EH (cell line): Measurements from ENCODE around the gene SBNO2.

ENCODE experiments used
- DNase-seq: peaks from one replicate; pipeline ENCODE4 v3.0.0-alpha.2; 2015; ENCODE audit warnings: low read depth

SBNO2 gene

DNA sequence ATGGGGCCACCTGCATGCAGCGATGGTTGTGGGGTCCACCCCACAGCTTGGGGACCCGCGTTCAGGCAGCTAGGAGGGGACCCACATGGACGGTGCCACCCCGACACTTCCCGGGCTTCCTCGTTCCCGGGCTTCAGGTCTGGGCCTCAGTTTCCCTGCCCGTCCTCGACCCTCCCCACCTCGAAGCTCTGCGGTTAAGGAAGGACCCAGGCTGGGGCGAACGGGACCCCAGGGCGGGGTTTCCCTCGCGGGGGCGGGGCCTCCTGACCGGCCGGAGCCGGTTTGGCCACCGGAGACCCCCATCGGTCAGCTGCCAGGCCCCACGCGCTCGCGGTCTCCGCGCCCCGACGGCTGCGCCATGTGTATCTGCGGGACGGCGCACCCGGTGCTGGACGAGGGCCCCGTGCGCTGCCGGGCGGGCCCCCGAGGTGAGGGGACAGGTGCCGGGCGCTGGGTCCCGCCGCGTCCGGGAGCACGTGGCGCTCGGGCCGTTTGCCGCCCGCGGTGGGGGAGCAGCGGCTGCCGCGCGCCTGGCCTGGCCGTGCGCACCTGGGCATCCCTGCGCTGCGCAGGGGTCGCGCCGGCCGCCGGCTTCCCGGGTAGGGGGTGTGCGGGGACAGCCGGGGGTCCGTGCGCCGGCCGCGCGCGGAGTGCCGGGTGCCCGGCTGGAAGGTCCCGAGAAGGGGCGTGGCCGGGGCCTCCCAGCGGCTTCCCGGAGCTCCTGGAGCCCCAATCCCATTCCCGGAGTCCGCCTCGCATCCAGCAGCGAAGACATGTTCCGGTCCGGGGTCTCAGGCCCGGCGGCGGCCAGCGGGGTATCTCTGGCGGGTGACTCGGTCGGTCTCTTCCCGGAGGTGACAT, 102.9 kb downstream of the SBNO2 start:
- DNase-seq, result no peak

- DNase-seq, result no peak
Measured at GRCh38 chr19:1070576-1070930, 103.5 kb downstream of the SBNO2 start.

DNA sequence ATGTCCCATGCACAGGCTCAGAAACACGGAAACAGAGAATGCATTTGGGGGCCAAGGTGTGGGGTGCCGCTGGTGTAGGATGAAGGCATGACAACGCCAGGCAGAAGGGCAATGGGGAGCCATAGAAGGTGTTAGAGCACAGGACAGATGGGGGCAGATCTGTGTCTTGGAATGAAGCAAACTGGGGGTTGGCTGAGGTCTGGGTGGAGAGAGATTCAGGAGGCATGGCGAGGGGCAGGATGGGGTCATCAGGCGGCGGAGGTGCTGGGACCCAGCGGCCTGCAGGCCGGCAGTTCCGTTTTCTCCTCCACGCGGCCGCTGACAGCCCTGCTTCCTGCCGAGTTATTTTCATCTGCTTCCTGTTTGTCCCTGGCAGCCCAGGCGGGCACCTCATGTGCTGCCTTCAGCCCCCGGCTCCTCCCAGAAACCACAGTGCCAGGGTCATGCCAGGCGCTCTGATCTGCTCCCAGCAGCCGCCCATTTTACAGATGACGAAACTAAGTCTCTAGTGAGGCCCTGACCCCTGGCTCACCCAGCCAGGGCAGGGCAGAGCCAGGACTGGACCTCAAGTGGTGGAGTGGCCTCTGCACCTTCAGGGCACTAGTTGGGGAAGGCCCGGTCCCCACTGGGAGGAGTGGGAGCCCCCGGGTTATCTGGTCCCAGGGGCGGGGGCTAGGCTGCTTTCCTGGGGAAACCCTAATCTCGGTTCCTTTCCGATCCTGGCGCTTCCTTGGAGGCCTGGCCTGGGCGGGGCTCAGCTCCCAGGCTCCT, 104.9 kb downstream of the SBNO2 start:
- no peak for DNase-seq

DNA sequence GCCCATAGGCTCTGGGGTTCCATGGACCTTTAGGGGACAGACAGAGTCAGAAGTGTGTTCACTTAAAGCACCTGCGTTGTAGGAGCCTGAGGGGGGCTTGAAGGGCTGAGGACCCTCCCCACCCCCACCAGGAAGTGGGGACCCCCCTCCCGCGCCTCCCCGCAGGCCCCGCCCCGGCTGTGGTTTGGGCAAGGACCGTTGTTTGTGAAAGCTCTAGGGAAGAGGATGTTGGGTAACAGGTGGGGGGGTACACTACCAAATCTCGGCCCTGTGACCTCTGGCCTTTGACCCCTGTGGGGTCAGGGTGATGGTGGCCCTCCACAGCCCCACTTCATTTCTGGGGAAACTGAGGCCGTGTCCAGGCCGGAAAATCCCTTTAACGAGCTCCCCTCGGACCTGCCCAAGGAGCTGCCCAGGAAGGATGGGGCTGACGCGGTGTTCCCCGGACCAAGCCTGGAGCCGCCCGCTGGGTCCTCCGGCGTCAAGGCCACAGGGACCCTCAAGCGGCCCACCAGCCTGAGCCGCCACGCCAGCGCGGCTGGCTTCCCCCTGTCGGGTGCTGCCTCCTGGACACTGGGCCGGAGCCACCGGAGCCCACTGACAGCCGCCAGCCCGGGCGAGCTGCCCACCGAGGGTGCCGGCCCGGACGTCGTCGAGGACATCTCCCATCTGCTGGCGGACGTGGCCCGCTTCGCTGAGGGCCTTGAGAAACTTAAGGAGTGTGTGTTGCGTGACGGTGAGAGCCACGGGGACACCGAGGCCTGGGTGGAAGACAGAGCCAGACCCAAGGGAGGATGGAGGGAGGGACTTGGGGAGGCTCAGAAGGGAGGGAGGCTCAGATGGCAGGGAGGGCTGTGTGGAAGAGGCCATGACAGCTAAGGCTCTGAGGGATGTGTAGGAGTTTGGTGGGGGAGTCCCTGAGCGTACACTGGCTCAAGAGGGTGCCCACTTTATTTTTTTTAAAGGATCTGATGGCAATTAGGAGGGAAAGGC, 105.8 kb downstream of the SBNO2 start:
- DNase-seq, result no peak

DNA sequence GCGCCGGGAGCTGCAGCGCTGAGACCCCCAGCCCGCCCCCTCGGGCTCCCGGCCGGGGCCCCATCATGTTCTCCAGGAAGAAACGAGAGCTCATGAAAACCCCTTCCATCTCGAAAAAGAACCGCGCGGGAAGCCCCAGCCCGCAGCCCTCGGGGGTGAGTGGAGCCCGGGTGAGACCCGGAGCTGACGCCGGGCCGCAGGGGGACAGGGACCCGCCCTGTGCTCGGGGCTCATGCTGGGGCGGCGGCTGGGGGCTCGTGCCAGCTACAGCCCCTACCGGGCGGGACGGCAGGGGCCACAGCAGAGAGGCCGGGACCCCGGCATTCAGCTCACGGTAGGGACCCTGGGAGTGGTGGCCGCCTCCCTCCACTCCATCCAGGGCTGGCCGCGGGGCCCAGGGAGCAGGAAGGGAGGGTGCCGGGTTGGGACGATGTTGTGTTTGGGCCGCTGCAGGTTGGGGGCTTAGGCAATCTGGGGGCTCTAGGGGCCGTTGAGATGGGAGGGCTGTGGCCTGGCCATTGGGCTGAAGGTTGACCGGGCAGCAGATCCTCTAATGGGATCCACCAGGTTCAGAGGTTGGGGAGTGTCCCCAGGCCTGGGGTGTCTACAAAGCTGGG, 106.6 kb downstream of the SBNO2 start:
- no peak for DNase-seq

- no peak for DNase-seq
Measured at GRCh38 chr19:1066748-1067340, 107.2 kb downstream of the SBNO2 start, which contains the start of gene ARHGAP45. Gene ARHGAP45, plus strand, starts transcription at chr19:1067167. Its CDS starts 239 bp downstream, at chr19:1067406.

DNA sequence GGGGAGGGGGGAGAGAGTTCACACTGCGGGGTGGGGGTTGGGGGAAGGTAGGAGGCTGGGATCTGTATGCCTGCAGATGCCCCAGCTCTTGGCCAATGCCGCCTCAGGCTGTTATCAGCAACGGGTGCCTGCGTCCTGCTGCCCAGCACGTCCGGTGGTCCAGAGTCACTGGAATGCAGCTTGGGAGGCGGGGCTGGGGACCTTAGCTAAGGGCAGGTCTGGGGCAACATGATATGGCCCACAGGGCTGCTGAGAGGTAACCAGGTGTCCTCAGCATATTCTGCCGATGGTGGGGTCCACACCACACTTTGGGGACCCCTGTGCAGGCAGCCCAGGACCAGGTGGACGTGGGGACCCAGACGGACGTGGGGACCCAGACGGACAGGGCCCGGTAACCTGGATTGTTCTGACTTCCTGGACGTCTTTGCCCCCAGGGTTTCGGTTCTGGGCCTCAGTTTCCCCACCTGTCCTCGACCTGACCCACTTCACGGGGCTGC, 107.8 kb downstream of the SBNO2 start:
- no peak for DNase-seq

DNA sequence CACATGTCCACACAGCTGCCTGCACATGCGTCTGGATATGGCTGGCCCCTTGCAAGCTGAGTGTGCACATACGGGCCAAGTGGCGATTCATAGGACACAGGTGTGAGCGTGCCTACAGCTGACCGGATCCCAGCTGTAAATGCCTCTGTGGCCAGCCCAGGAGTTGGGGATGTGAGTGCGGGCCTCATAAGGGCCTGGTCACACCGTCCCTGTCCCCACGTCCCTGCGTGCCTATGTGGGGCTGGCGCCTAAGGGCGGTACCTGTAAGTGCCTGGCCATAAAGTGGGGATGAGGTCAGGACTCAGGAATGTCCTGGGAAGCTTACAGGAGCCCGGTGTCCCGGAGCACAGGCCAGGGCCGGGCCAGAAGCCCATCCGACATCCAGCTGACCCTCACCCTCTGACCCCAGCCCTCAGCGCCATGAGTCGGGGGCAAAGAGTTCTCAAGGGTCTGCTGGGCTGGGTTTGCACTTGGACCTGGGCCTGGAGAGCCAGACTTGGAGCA, 108.4 kb downstream of the SBNO2 start:
- DNase-seq, result no peak

GRCh38 chr19:1064661-1065605, 109.1 kb downstream of the SBNO2 start:
- DNase-seq, result peak; percentile 59

- no peak for DNase-seq
Measured at GRCh38 chr19:1063909-1064660, 110.0 kb downstream of the SBNO2 start.

GRCh38 chr19:1063030-1063908, 110.8 kb downstream of the SBNO2 start:
- no peak for DNase-seq

DNA sequence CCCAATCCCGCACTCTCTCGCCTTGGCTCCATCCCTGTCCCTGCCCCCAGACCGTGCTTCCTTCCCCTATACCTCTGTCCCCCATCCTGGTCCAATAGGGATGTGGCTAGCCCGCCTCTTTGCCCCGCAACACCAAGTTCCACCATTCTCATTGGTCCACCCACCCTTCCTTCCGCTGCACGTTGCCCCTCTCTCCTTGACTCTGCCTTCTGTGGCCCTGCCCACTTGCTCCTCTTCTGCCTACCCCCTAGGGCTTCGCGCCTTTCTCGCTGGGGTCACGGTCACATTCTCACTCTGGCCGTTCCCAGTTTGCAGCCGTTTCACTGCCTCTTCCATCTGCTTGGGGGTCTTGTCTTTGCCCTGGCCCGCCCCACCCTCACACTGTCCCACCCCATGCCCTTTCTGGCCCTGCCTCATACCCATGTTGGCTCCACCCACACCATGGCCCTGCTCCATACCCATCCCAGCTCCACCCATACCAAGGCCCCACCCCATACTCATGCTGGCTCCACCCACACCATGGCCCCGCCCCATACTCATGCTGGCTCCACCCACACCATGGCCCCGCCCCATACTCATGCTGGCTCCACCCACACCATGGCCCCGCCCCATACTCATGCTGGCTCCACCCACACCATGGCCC, 111.6 kb downstream of the SBNO2 start:
- DNase-seq, result no peak

DNA sequence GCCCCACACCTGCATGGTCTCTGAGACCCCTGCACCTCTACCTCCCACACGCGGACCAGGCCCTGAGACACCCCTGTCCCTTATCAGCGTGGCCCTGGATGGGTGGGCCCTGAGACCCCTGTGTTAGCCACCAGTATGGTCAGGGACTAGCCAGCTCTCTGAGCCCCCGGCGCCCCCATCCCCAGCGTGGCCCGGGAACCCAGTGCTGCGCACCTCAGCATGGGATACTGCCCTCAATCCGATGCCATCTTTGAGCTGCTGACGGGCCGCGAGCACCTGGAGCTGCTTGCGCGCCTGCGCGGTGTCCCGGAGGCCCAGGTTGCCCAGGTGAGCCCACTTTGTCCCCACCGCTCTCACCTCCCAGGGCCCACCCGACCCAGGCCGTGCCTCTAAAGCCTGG, 112.1 kb downstream of the SBNO2 start:
- no peak for DNase-seq

DNA sequence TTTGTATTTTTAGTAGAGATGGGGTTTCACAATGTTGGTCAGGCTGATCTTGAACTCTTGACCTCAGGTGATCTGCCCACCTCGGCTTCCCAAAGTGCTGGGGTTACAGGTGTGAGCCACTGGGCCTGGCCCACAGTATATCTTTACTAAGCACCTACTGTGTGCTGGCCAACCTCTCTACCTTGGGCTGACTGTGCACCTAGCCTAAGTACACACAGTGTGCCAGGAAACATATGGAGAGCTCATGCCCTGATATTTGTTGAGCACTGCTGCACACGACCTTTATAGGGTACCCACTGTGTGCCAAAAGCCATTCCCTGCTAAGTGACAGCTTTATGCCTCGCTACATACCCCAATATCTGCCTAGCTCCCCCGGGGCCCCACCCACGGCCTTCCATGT, 113.4 kb downstream of the SBNO2 start:
- no peak for DNase-seq

GRCh38 chr19:1058112-1058511, 116.0 kb downstream of the SBNO2 start:
- no peak for DNase-seq
